ENCODE measurements around the gene KLHL10.
"Not testable (repeated sequence)": the region's sequence is repeated elsewhere in the genome, so short reads cannot be mapped to it uniquely, and the experiment has no call there.

Gene KLHL10

GRCh38 chr17:41814195-41814594, 23.4 kb upstream of the KLHL10 start:
- peaks cover 42% of the 10 kb centered on the region for H3K36me3 ChIP-seq (ENCODE audit: control insufficient read depth, insufficient read depth, low read length)
- peak overlapping the region; percentile 86 for H3K4me3 ChIP-seq (ENCODE audit: extremely low read depth, insufficient read depth, low read length, poor library complexity, severe bottlenecking)
- H3K9me3 ChIP-seq (ENCODE audit: control insufficient read depth, low read length), result no peaks in the 10 kb centered on the region
- WGBS, 2 experiments (ENCODE audit: insufficient coverage in 2 of 2), result 83 to 100% methylated on average over 1 of the region's 1 CpG
- H3K27ac ChIP-seq (ENCODE audit: low read depth, low read length, severe bottlenecking), result peak overlapping the region; percentile 89
- peaks cover 9% of the 10 kb centered on the region for H3K4me1 ChIP-seq (ENCODE audit: control insufficient read depth, insufficient read depth, low read length, poor library complexity, severe bottlenecking)

- Histone ChIP-seq H3K9me3 (ENCODE audit: control insufficient read depth, low read length) (no peaks in the 10 kb centered on the region), H3K4me3 (ENCODE audit: extremely low read depth, insufficient read depth, low read length, poor library complexity, severe bottlenecking) (no peak overlapping the region), H3K36me3 (ENCODE audit: control insufficient read depth, insufficient read depth, low read length) (peaks cover 55% of the 10 kb centered on the region), H3K4me1 (ENCODE audit: control insufficient read depth, insufficient read depth, low read length, poor library complexity, severe bottlenecking) (peaks cover 9% of the 10 kb centered on the region), H3K27ac (ENCODE audit: low read depth, low read length, severe bottlenecking) (no peak overlapping the region)
- WGBS, 2 experiments (ENCODE audit: insufficient coverage in 2 of 2), result 93 to 97% methylated on average over 17 to 21 of the region's 23 CpGs
Observed at GRCh38 chr17:41816637-41817320, 20.8 kb upstream of the KLHL10 start.

- Histone ChIP-seq H3K4me3 (ENCODE audit: extremely low read depth, insufficient read depth, low read length, poor library complexity, severe bottlenecking) (no peak overlapping the region), H3K4me1 (ENCODE audit: control insufficient read depth, insufficient read depth, low read length, poor library complexity, severe bottlenecking) (peaks cover 9% of the 10 kb centered on the region), H3K27ac (ENCODE audit: low read depth, low read length, severe bottlenecking) (no peak overlapping the region), H3K36me3 (ENCODE audit: control insufficient read depth, insufficient read depth, low read length) (peaks cover 65% of the 10 kb centered on the region), H3K9me3 (ENCODE audit: control insufficient read depth, low read length) (no peaks in the 10 kb centered on the region)
- 96 to 99% methylated on average over 15 to 17 of the region's 20 CpGs for WGBS, 2 experiments (ENCODE audit: insufficient coverage in 2 of 2)
Observed at GRCh38 chr17:41818024-41818423, 19.6 kb upstream of the KLHL10 start.

GRCh38 chr17:41821776-41822175, 15.8 kb upstream of the KLHL10 start:
- no peak overlapping the region for H3K4me3 ChIP-seq (ENCODE audit: extremely low read depth, insufficient read depth, low read length, poor library complexity, severe bottlenecking)
- no peaks in the 10 kb centered on the region for H3K9me3 ChIP-seq (ENCODE audit: control insufficient read depth, low read length)
- peaks cover 75% of the 10 kb centered on the region for H3K36me3 ChIP-seq (ENCODE audit: control insufficient read depth, insufficient read depth, low read length)
- 87 to 97% methylated on average over 6 to 11 of the region's 14 CpGs for WGBS, 2 experiments (ENCODE audit: insufficient coverage in 2 of 2)
- H3K27ac ChIP-seq (ENCODE audit: low read depth, low read length, severe bottlenecking), result peak overlapping the region; percentile 8
- no peaks in the 10 kb centered on the region for H3K4me1 ChIP-seq (ENCODE audit: control insufficient read depth, insufficient read depth, low read length, poor library complexity, severe bottlenecking)

GRCh38 chr17:41822216-41823140, 15.1 kb upstream of the KLHL10 start:
- WGBS, 2 experiments (ENCODE audit: insufficient coverage in 2 of 2), result 94 to 98% methylated on average over 10 to 12 of the region's 12 CpGs
- H3K4me1 ChIP-seq (ENCODE audit: control insufficient read depth, insufficient read depth, low read length, poor library complexity, severe bottlenecking), result no peaks in the 10 kb centered on the region
- peaks cover 71% of the 10 kb centered on the region for H3K36me3 ChIP-seq (ENCODE audit: control insufficient read depth, insufficient read depth, low read length)
- no peak overlapping the region for H3K4me3 ChIP-seq (ENCODE audit: extremely low read depth, insufficient read depth, low read length, poor library complexity, severe bottlenecking)
- peak overlapping the region; percentile 29 for H3K27ac ChIP-seq (ENCODE audit: low read depth, low read length, severe bottlenecking)
- no peaks in the 10 kb centered on the region for H3K9me3 ChIP-seq (ENCODE audit: control insufficient read depth, low read length)

GRCh38 chr17:41823141-41823524, 14.5 kb upstream of the KLHL10 start:
- no peak overlapping the region for H3K27ac ChIP-seq (ENCODE audit: low read depth, low read length, severe bottlenecking)
- WGBS, 2 experiments (ENCODE audit: insufficient coverage in 2 of 2), result no CpG with 5 or more reads among the region's 1 CpG
- no peaks in the 10 kb centered on the region for H3K9me3 ChIP-seq (ENCODE audit: control insufficient read depth, low read length)
- peaks cover 71% of the 10 kb centered on the region for H3K36me3 ChIP-seq (ENCODE audit: control insufficient read depth, insufficient read depth, low read length)
- no peak overlapping the region for H3K4me3 ChIP-seq (ENCODE audit: extremely low read depth, insufficient read depth, low read length, poor library complexity, severe bottlenecking)
- H3K4me1 ChIP-seq (ENCODE audit: control insufficient read depth, insufficient read depth, low read length, poor library complexity, severe bottlenecking), result no peaks in the 10 kb centered on the region

- no peak overlapping the region for H3K4me3 ChIP-seq (ENCODE audit: extremely low read depth, insufficient read depth, low read length, poor library complexity, severe bottlenecking)
- H3K27ac ChIP-seq (ENCODE audit: low read depth, low read length, severe bottlenecking), result no peak overlapping the region
- peaks cover 72% of the 10 kb centered on the region for H3K36me3 ChIP-seq (ENCODE audit: control insufficient read depth, insufficient read depth, low read length)
- WGBS, 2 experiments (ENCODE audit: insufficient coverage in 2 of 2), result 81 to 97% methylated on average over 4 to 7 of the region's 7 CpGs
- H3K4me1 ChIP-seq (ENCODE audit: control insufficient read depth, insufficient read depth, low read length, poor library complexity, severe bottlenecking), result no peaks in the 10 kb centered on the region
- H3K9me3 ChIP-seq (ENCODE audit: control insufficient read depth, low read length), result no peaks in the 10 kb centered on the region
Observed at GRCh38 chr17:41823580-41823979, 14.0 kb upstream of the KLHL10 start.

GRCh38 chr17:41824086-41824485, 13.5 kb upstream of the KLHL10 start:
- Histone ChIP-seq H3K27ac (ENCODE audit: low read depth, low read length, severe bottlenecking) (peak overlapping the region; percentile 23), H3K36me3 (ENCODE audit: control insufficient read depth, insufficient read depth, low read length) (peaks cover 74% of the 10 kb centered on the region), H3K4me1 (ENCODE audit: control insufficient read depth, insufficient read depth, low read length, poor library complexity, severe bottlenecking) (no peaks in the 10 kb centered on the region), H3K9me3 (ENCODE audit: control insufficient read depth, low read length) (no peaks in the 10 kb centered on the region), H3K4me3 (ENCODE audit: extremely low read depth, insufficient read depth, low read length, poor library complexity, severe bottlenecking) (no peak overlapping the region)
- WGBS, 2 experiments (ENCODE audit: insufficient coverage in 2 of 2), result 64 to 81% methylated on average over 5 to 6 of the region's 7 CpGs

GRCh38 chr17:41825175-41825845, 12.3 kb upstream of the KLHL10 start:
- Histone ChIP-seq H3K36me3 (ENCODE audit: control insufficient read depth, insufficient read depth, low read length) (peaks cover 71% of the 10 kb centered on the region), H3K9me3 (ENCODE audit: control insufficient read depth, low read length) (no peaks in the 10 kb centered on the region), H3K4me1 (ENCODE audit: control insufficient read depth, insufficient read depth, low read length, poor library complexity, severe bottlenecking) (no peaks in the 10 kb centered on the region), H3K4me3 (ENCODE audit: extremely low read depth, insufficient read depth, low read length, poor library complexity, severe bottlenecking) (no peak overlapping the region), H3K27ac (ENCODE audit: low read depth, low read length, severe bottlenecking) (no peak overlapping the region)
- WGBS, 2 experiments (ENCODE audit: insufficient coverage in 2 of 2), result 94 to 98% methylated on average over 16 of the region's 19 CpGs

- WGBS, 2 experiments (ENCODE audit: insufficient coverage in 2 of 2), result 81 to 90% methylated on average over 10 of the region's 10 CpGs
- H3K36me3 ChIP-seq (ENCODE audit: control insufficient read depth, insufficient read depth, low read length), result peaks cover 73% of the 10 kb centered on the region
Observed at GRCh38 chr17:41829961-41830360, 7.7 kb upstream of the KLHL10 start.

More at GRCh38 chr17:41829961-41830360, 7.7 kb upstream of the KLHL10 start:
- H3K27ac ChIP-seq (ENCODE audit: low read depth, low read length, severe bottlenecking); H3K4me1 ChIP-seq (ENCODE audit: control insufficient read depth, insufficient read depth, low read length, poor library complexity, severe bottlenecking); H3K4me3 ChIP-seq (ENCODE audit: extremely low read depth, insufficient read depth, low read length, poor library complexity, severe bottlenecking); H3K9me3 ChIP-seq (ENCODE audit: control insufficient read depth, low read length): not testable (repeated sequence)
